DND-41 (cell line): Measurements from ENCODE around the gene CLEC10A.

Experiments
- EZH2 ChIP-seq: IDR thresholded peaks from 3 replicates; pipeline ENCODE4 v1.6.1; 2012; ENCODE audit warnings: borderline replicate concordance, low read depth, mild to moderate bottlenecking, moderate library complexity, low read length, inconsistent platforms; ENCODE audit not compliant: severe bottlenecking
- TF ChIP-seq, protein P1 (sequence below): IDR thresholded peaks from 2 replicates; pipeline ENCODE4 v1.5.1; 2012; ENCODE audit warnings: borderline replicate concordance, low read length, moderate library complexity, mild to moderate bottlenecking; ENCODE audit not compliant: poor library complexity, severe bottlenecking; ENCODE audit errors: extremely low read depth

DNA sequence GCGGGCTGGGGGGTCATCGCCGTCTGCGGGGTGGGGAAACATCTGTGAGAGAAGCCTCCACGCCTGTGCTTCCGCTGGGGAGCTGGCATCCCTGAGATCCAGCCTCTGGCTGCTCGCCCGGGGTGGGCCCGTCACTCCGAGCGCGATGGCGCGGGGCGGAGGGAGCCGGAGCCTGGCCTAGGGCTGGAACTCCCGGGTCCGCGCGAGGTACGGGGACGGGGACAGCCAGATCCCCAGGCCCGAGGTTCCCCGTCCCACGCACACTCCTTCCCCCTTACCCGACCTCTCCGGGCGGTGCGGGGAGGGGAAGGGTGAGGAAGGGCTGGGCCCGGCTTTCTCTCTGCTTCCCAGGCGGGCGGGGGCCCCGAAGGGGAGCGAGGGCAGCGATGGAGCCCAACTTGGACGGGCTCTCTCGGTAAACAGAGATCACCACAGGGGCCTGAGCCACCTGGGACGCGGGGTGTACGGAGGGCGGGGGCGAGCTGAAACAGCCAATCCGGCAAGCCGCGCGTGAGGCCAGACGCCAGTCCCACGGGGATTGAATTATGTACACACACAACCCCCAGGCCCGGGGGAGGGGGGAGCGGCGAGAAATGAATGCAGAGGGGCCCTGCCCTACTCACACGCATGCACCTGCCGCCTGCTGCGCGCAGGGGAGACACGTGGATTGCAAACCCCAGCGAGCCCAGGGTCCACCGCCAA, 36.4 kb downstream of the CLEC10A start, which contains the start of gene SLC16A11:
- TF ChIP-seq, protein P1, sequence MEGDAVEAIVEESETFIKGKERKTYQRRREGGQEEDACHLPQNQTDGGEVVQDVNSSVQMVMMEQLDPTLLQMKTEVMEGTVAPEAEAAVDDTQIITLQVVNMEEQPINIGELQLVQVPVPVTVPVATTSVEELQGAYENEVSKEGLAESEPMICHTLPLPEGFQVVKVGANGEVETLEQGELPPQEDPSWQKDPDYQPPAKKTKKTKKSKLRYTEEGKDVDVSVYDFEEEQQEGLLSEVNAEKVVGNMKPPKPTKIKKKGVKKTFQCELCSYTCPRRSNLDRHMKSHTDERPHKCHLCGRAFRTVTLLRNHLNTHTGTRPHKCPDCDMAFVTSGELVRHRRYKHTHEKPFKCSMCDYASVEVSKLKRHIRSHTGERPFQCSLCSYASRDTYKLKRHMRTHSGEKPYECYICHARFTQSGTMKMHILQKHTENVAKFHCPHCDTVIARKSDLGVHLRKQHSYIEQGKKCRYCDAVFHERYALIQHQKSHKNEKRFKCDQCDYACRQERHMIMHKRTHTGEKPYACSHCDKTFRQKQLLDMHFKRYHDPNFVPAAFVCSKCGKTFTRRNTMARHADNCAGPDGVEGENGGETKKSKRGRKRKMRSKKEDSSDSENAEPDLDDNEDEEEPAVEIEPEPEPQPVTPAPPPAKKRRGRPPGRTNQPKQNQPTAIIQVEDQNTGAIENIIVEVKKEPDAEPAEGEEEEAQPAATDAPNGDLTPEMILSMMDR = no peak
- TF ChIP-seq EZH2 = no peak
